T-helper 2 cell (primary cell): ENCODE data around the gene PZP.

Experiments used
- DNase-seq, 5 experiments: peaks; one replicate each; pipeline versions ENCODE4 v3.0.0 to v3.0.0-alpha.2; 2012 to 2022

PZP gene

GRCh38 chr12:9101018-9101687 is 107.0 kb downstream of the PZP start:
- DNase-seq = no peak

- no peak for DNase-seq
Observed at GRCh38 chr12:9099552-9100190, 108.5 kb downstream of the PZP start.
